Loucy (cell line): ENCODE results near the gene IFI35.

Experiments
- CTCF ChIP-seq: fragments of 200-600 bp; sonication (generic); conservative IDR thresholded peaks from 2 replicates; pipeline ENCODE4 v1.5.1; 2014; ENCODE audit warnings: mild to moderate bottlenecking, antibody characterized with exemption, low read length
- EZH2phosphoT487 ChIP-seq: fragments of 200-600 bp; IDR thresholded peaks from 2 replicates; pipeline ENCODE4 v1.6.1; 2018; ENCODE audit warnings: antibody characterized with exemption, mild to moderate bottlenecking, moderate library complexity, borderline replicate concordance

GRCh38 chr17:43018008-43018853 lies 11.6 kb downstream of the IFI35 start:
- no peak for TF ChIP-seq CTCF
- TF ChIP-seq EZH2phosphoT487: no peak
